HCEC 1CT (cell line): ENCODE data around the gene ZNF586.

Experiments used
- DNase-seq: peaks from one replicate; pipeline ENCODE4 v3.0.0-alpha.2; 2017

ZNF586 gene

GRCh38 chr19:57829316-57829715 lies 59.8 kb downstream of the ZNF586 start:
- DNase-seq: no peak

GRCh38 chr19:57830071-57830602 lies 60.7 kb downstream of the ZNF586 start, which contains the start of gene ZNF587B:
Gene ZNF587B, plus strand, starts transcription at chr19:57830299. Its CDS starts 230 bp downstream, at chr19:57830529.
- DNase-seq: no peak
